ENCODE results near the gene MAD1L1. TPM values are rescaled to one million over a fixed set of nuclear protein-coding genes. Genes with fewer than 3 reads are reported as not detected.

The MAD1L1 gene
- total RNA-seq, 1 donor from 2014 or later, result 48.4 TPM

GRCh38 chr7:2168615-2169311 lies 64.0 kb downstream of the MAD1L1 start:
- ATAC-seq (no peak), DNase-seq (peak; percentile 45)
- TF ChIP-seq CTCF (IDR thresholded peaks at IDR 0.05), result no peak
- no peak overlapping the region for H3K4me3 ChIP-seq
- no peaks in the 10 kb centered on the region for H3K36me3 ChIP-seq
- peaks cover 9% of the 10 kb centered on the region for H3K4me1 ChIP-seq
- H3K9me3 ChIP-seq, result no peaks in the 10 kb centered on the region
- no peak overlapping the region for H3K27ac ChIP-seq
- H3K27me3 ChIP-seq, result no peaks in the 10 kb centered on the region
- intact Hi-C loops (cut with DNase I), result no loop called here

GRCh38 chr7:2166625-2167280 lies 66.0 kb downstream of the MAD1L1 start:
- Histone ChIP-seq H3K27me3 (no peaks in the 10 kb centered on the region), H3K9me3 (no peaks in the 10 kb centered on the region), H3K27ac (no peak overlapping the region), H3K4me1 (no peaks in the 10 kb centered on the region), H3K36me3 (no peaks in the 10 kb centered on the region), H3K4me3 (no peak overlapping the region)
- intact Hi-C loops (cut with DNase I), result no loop called here
- peak; percentile 64 for ATAC-seq
- peak; percentile 74 for DNase-seq
- TF ChIP-seq CTCF (IDR thresholded peaks at IDR 0.05), result no peak

GRCh38 chr7:2165610-2166594 lies 66.8 kb downstream of the MAD1L1 start:
- Histone ChIP-seq H3K4me1 (no peaks in the 10 kb centered on the region), H3K9me3 (no peaks in the 10 kb centered on the region), H3K27me3 (no peaks in the 10 kb centered on the region), H3K27ac (no peak overlapping the region), H3K4me3 (no peak overlapping the region), H3K36me3 (no peaks in the 10 kb centered on the region)
- TF ChIP-seq CTCF (IDR thresholded peaks at IDR 0.05), result no peak
- intact Hi-C loops (cut with DNase I), result no loop called here
- ATAC-seq (no peak), DNase-seq (peak; percentile 57)

GRCh38 chr7:2165239-2165609 lies 67.5 kb downstream of the MAD1L1 start:
- H3K4me3 ChIP-seq, result no peak overlapping the region
- H3K27ac ChIP-seq, result no peak overlapping the region
- H3K36me3 ChIP-seq, result no peaks in the 10 kb centered on the region
- peak; percentile 28 for DNase-seq
- intact Hi-C loops (cut with DNase I), result no loop called here
- no peaks in the 10 kb centered on the region for H3K9me3 ChIP-seq
- no peak for TF ChIP-seq CTCF (IDR thresholded peaks at IDR 0.05)
- ATAC-seq, result no peak
- H3K27me3 ChIP-seq, result no peaks in the 10 kb centered on the region
- no peaks in the 10 kb centered on the region for H3K4me1 ChIP-seq

- ATAC-seq (no peak), DNase-seq (peak; percentile 29)
- no peak overlapping the region for H3K27ac ChIP-seq
- H3K4me3 ChIP-seq, result no peak overlapping the region
- H3K4me1 ChIP-seq, result no peaks in the 10 kb centered on the region
- intact Hi-C loops (cut with DNase I), result no loop called here
- TF ChIP-seq CTCF (IDR thresholded peaks at IDR 0.05), result no peak
- no peaks in the 10 kb centered on the region for H3K36me3 ChIP-seq
- H3K27me3 ChIP-seq, result no peaks in the 10 kb centered on the region
- H3K9me3 ChIP-seq, result no peaks in the 10 kb centered on the region
Measured at GRCh38 chr7:2164646-2165045, 68.1 kb downstream of the MAD1L1 start.

Data from upper lobe of right lung (tissue), 1 donor.